ENCODE data around the gene CTNNA3.

CTNNA3 gene

DNA sequence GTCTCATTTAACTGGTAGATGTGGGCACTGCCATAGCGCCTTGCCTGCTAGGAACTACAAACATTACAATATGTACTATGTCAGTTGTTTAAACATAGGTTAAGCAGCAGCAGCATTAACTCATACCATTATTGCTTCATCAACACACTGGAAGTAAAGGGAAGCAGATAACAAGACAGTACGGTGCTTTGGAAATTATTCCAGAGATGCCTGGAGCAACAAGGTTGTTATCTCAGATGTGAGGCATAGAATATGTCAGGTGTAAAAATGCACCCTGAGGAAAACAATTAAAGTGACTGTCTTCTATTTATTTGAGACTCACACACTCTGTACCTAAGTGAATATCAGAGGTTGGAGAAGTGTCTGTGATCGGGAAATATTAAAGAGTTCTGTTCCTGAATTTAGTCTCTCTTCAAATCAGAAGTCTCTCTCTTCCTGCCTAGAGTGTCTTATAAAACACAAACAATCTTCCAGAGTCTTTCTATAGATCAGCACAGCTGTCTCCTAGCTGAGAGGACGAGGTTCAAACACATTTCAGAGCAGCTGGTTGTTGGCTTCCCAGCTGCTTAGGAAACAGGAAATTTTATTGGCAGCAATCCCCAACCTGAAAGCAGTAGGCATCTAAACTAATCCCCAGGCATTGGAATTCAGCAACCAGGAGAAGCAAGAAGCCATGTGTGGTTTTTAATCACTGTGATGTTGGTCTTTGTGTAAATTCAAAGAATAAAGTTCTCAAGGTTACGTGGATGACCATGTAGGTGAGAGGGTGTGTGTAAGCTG is 1764.5 kb downstream of the CTNNA3 start:
- DNase-seq (ENCODE audit: low spot score): no peak

DNA sequence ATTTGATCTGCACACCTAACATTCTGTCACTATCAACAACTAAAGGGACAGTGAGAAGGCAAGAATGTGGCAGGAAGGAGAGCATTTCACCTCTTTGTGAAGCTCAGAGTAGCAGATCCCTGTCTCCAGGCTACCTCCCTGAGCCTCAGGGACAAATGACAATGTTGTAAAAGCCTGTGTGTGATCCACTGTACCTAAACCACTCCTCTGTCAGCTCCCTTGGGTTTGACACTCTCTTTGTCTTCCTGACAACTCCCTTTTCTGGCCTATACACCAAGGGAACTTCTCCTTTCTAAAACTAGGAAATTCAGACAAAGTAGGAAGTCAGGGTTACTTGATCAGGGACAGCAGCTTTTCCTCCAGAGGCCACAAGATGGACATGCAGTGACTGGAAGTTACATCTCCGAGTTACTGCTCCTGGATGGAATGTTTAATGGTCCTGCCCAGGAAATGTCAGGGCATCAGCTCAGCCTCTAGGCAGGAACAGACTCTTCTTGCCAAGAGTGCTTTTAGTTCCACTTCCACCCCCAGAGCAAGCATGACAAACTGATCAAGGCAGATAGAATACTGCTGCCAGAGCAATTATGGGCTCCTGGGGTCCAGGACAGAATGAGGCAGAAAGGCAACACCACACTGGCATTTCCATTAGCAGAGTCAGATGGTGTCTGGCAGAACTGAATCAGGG is 1784.7 kb downstream of the CTNNA3 start:
- DNase-seq (ENCODE audit: low spot score): no peak

DNA sequence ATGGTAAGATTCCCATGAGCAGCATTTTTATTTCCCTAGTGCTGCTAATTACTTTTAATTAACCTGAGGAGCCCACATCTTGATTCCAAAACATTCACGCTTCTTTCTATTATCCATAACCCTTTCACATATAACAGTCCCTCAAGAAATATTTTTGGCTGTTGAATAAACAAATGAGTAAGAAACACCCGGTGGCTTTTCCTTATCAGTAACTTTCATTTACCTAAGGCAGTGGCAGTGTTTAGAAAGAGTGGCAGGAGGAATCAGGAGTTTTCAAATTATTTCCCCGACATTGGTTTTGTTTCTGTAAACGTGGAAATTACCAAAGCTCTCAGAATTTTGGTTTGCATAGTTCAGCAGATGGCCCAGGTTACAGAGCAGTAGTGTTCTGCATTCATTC is 1785.8 kb downstream of the CTNNA3 start:
- DNase-seq (ENCODE audit: low spot score): no peak

- DNase-seq (ENCODE audit: low spot score): no peak
These were observed 1788.7 kb downstream of the CTNNA3 start for GRCh38 chr10:65907199-65907712.

GRCh38 chr10:65903620-65904019 is 1792.4 kb downstream of the CTNNA3 start:
- no peak for DNase-seq (ENCODE audit: low spot score)

DNA sequence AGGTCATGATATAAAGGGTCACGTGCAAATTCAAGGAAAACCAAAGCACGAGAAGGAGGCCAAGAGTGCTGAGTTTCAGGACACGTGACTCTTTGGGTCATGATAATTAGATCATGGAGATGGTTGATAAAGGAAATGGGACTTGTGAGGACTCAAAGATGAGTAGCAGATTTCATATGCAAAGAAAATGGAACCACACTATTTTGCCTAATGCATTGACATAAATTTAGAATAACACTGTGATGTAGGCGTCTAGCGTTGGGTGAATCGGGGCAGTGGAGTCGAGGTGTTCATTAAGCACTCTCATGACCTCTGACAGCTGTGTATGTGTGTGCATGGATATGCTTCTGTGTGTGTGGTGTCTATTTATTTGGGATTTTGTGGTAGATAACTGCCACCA is 1795.7 kb downstream of the CTNNA3 start:
- DNase-seq (ENCODE audit: low spot score): no peak

- DNase-seq (ENCODE audit: low spot score): no peak
These were observed 1797.9 kb downstream of the CTNNA3 start for GRCh38 chr10:65898055-65898454.

DNA sequence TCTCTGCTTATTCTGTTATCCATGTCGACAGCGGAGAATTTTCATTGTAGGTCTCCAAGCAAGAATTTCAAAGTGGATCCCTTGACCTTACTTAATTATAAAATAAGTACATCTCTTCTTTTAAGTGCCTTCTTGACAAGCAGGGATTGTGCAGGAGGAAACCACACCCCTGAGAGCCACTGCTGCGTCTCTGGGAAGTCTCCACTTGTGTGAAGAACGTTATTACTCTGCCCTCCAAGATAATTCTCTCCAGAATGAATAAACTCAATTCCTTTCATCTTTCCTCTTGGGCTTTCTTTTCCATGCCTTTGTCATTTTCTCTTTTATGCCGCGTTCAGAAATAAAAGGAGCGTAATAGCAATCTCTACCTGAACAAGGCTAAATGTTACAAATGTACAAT is 1801.0 kb downstream of the CTNNA3 start:
- DNase-seq (ENCODE audit: low spot score): no peak

- no peak for DNase-seq (ENCODE audit: low spot score)
These were observed 1801.6 kb downstream of the CTNNA3 start for GRCh38 chr10:65894379-65894778.

GRCh38 chr10:65893676-65894075 is 1802.3 kb downstream of the CTNNA3 start:
- no peak for DNase-seq (ENCODE audit: low spot score)

- no peak for DNase-seq (ENCODE audit: low spot score)
These were observed 1803.7 kb downstream of the CTNNA3 start for GRCh38 chr10:65892284-65892683.

DNA sequence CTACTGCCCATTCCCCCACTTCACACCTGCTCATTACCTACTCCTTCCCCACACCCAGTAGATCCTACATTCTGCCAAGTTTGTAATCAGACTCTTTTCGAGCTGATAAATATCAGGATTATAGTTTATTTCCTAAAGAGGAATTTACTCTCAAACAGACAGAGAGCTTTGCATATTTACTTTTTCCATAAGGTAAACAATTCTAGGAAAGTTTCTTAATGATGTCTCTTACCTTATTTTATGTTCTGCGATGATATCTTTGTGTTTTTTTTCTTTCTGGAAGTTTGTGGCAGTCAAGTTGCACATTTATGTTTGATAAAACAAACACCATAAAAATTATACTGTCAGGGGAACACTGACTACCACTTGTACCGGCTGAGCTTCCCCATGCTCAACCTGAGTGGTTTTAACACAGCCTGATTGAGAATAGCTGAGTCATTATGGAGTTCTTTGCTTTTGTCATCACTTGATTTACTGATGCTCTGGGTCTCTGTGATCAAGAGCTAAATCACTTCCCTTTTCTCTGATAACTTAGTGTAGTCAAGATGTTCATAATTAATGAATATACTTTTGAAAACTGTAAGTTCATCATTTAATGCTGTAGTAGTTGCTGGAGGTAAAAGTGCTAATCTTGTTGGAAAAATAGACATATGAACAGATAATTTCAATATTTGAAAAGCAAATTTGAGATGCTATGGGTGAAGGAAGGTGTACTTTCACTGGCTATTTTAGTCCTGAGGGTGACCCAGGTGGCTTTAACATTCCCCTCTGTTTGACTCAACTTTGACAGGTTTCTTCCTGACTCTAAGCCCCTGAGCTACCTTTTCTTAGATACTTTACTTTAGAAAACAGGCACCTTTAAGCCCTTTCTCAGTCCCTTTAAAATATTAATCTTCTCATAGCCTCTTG is 1804.7 kb downstream of the CTNNA3 start:
- no peak for DNase-seq (ENCODE audit: low spot score)

DNA sequence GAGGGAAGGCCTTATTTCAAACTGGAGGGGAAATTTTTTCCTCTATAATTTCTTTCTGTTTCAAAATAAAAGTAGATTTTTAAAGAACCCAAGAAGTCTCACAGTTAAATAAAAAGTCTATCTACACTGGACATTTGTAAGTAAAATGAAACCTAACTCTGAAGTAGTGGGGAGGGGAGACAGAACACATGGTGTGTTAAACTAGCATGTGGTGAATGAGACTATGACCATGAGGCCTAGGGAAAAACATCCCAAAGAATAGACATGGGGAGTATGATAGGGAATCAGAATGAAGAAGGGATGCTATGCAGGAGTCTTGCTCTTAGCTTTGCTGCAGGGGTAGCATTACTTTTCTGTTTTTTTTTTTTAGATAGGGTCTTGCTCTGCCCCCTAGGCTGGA is 1831.5 kb downstream of the CTNNA3 start:
- DNase-seq (ENCODE audit: low spot score): no peak

DNA sequence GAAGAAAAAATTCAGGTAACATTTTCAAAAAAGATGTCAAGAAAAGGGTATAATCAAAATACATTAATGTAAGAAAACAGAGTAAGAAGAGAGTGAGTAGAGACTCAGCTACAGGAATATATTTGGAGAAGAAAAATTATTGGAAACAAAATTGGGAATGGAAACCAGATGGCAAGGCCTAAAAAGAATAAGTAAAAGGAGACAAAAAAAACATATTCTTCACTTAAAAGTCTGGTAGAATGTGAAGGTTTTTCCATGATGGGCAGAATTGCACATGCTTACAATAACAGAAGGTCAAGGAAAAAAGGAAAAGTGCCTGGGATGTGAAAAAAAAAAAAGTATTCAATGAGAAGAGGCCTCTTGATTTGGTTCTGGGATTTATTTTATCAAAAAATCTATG is 1832.0 kb downstream of the CTNNA3 start:
- no peak for DNase-seq (ENCODE audit: low spot score)
